Panc1 (cell line): ENCODE measurements around the gene KRT86. TPM values are rescaled to one million over a fixed set of nuclear protein-coding genes. Genes with fewer than 3 reads are reported as not detected.

ENCODE experiments used
- ATAC-seq: fragments of 200-7000 bp; cut with Tn5 transposase; 2 replicates; pipeline ENCODE4 v1.9.1; 2020; ENCODE audit warnings: mild to moderate bottlenecking, moderate library complexity
- BruUV-seq: library from RNA; stranded (reverse); fragments of 400-500 nt; replicated peaks from 2 replicates; lab custom pipeline; 2021; lab: Mats Ljungman, UMichigan
- CTCF ChIA-PET: fragments of 300-600 bp; sonication (Branson Sonifier 250); formaldehyde crosslinking; loops from one replicate; lab custom pipeline; 2022; ENCODE audit warnings: antibody characterized with exemption; lab: Charles Lee
- POLR2A ChIA-PET: fragments of 300-600 bp; sonication (Branson Sonifier 250); formaldehyde crosslinking; loops from one replicate; lab custom pipeline; 2022; ENCODE audit warnings: antibody characterized with exemption; lab: Charles Lee
- DNase-seq: peaks from one replicate; pipeline ENCODE4 v3.0.0-alpha.2; 2010; ENCODE audit warnings: low read depth, low spot score
- H3K27ac ChIP-seq: 2 replicates; pipeline ENCODE4 v1.5.1; 2011; ENCODE audit warnings: mild to moderate bottlenecking, low read length, inconsistent platforms
- H3K27me3 ChIP-seq: fragments of 200-500 bp; sonication (Bioruptor generic); 2 replicates; pipeline ENCODE4 v1.6.0; 2014; ENCODE audit warnings: low read length, inconsistent platforms; ENCODE audit not compliant: control insufficient read depth, insufficient read depth
- H3K36me3 ChIP-seq: fragments of 200-500 bp; sonication (Bioruptor generic); 2 replicates; pipeline ENCODE4 v1.5.1; 2014; ENCODE audit warnings: inconsistent platforms, mild to moderate bottlenecking, low read length, moderate library complexity; ENCODE audit not compliant: control insufficient read depth, insufficient read depth
- H3K4me1 ChIP-seq: 2 replicates; pipeline ENCODE4 v1.5.1; 2011; ENCODE audit warnings: inconsistent platforms, mild to moderate bottlenecking, low read length, moderate library complexity; ENCODE audit not compliant: control insufficient read depth, insufficient read depth
- H3K4me3 ChIP-seq, 2 experiments: 2 replicates each; pipeline ENCODE4 v1.5.1; 2011 to 2012; ENCODE audit warnings: low read depth in 2 of 2, low read length in 2 of 2, mild to moderate bottlenecking in 2 of 2, inconsistent platforms in 1 of 2, moderate library complexity in 1 of 2
- H3K9me3 ChIP-seq: fragments of 200-500 bp; sonication (Bioruptor generic); 2 replicates; pipeline ENCODE4 v1.5.1; 2014; ENCODE audit warnings: low read depth, mild to moderate bottlenecking, inconsistent platforms, low read length, moderate library complexity; ENCODE audit not compliant: control insufficient read depth, insufficient read depth
- CTCF ChIP-seq: fragments of 450-650 bp; IDR thresholded peaks from 2 replicates; pipeline ENCODE4 v1.5.1; 2017; ENCODE audit warnings: mild to moderate bottlenecking
- POLR2AphosphoS5 ChIP-seq: IDR thresholded peaks from 2 replicates; pipeline ENCODE4 v1.6.1; 2012; ENCODE audit warnings: mild to moderate bottlenecking, low read depth, low read length, moderate library complexity
- REST ChIP-seq, 2 experiments: IDR thresholded peaks; 2 replicates each; pipeline ENCODE4 v1.6.1; 2011 to 2012; ENCODE audit warnings: low read depth in 2 of 2, control low read depth in 1 of 2, low read length in 1 of 2, mild to moderate bottlenecking in 1 of 2, moderate library complexity in 1 of 2; ENCODE audit not compliant: insufficient read depth in 1 of 2
- SIN3A ChIP-seq: IDR thresholded peaks from 2 replicates; pipeline ENCODE4 v1.6.1; 2012; ENCODE audit warnings: low read depth, mild to moderate bottlenecking, low read length, moderate library complexity, borderline replicate concordance; ENCODE audit not compliant: insufficient read depth
- TCF7L2 ChIP-seq: IDR thresholded peaks from 2 replicates; pipeline ENCODE4 v1.6.1; 2011; ENCODE audit warnings: mild to moderate bottlenecking, low read depth, low read length, inconsistent platforms
- in situ Hi-C: cut with HindIII; loops from 2 replicates; pipeline ENCODE4 v1.10.0; 2016; ENCODE audit warnings: low sequenced_read_pairs, low pct_unique_long_range_greater_than_20kb
- intact Hi-C: fragments of 100-400 bp; cut with micrococcal nuclease; formaldehyde crosslinking; loops from one replicate; pipeline ENCODE4 v1.10.0; 2022; ENCODE audit not compliant: unreplicated experiment
- total RNA-seq: library from RNA; stranded (reverse); gene quantifications from one replicate; pipeline ENCODE4 v1.2.1, GENCODE V29; 2021; ENCODE audit not compliant: unreplicated experiment

KRT86 gene
- total RNA-seq, 1 experiment from 2014 or later, result 1.1 TPM

GRCh38 chr12:52332381-52332780 is 57.9 kb downstream of the KRT86 start:
- no TSS peak for BruUV-seq
- ATAC-seq, result no peak

GRCh38 chr12:52333321-52333720 is 58.9 kb downstream of the KRT86 start:
- intact Hi-C loops (no loop called here), in situ Hi-C loops (no loop called here)
- no peak overlapping the region for H3K27ac ChIP-seq

More at GRCh38 chr12:52332381-52332780, 57.9 kb downstream of the KRT86 start:
- CTCF ChIA-PET, result interaction anchor here (1.1 kb wide), 1 partner anchor 10 kb away, joined by 3 read pairs; no protein-coding TSS in a partner anchor
- POLR2A ChIA-PET, result interaction anchor here (0.7 kb wide), 1 partner anchor 444 kb away, joined by 11 read pairs; no protein-coding TSS in a partner anchor
- H3K4me3 ChIP-seq, result no peak overlapping the region
- H3K9me3 ChIP-seq, result no peaks in the 10 kb centered on the region
- H3K36me3 ChIP-seq, result no peaks in the 10 kb centered on the region
- intact Hi-C loops, result no loop called here
- DNase-seq, result no peak
- TF ChIP-seq CTCF (no peak), POLR2AphosphoS5 (no peak), SIN3A (no peak), REST (IDR thresholded peaks at IDR 0.05; ENCODE audit: insufficient read depth in 1 of 2, low read depth in 2 of 2, low read length in 1 of 2) (no peak)
- in situ Hi-C loops, result no loop called here
- no peaks in the 10 kb centered on the region for H3K27me3 ChIP-seq
- H3K4me1 ChIP-seq, result peaks cover under 1% of the 10 kb centered on the region; the same call in 1 of the 2 replicates
- H3K27ac ChIP-seq, result no peak overlapping the region

More at GRCh38 chr12:52333321-52333720, 58.9 kb downstream of the KRT86 start:
- H3K4me1 ChIP-seq, result no peaks in the 10 kb centered on the region
- no peaks in the 10 kb centered on the region for H3K36me3 ChIP-seq
- H3K9me3 ChIP-seq, result no peaks in the 10 kb centered on the region
- no peak overlapping the region for H3K4me3 ChIP-seq
- ATAC-seq (no peak), DNase-seq (no peak)
- no peak for TF ChIP-seq POLR2AphosphoS5
- TF ChIP-seq REST (IDR thresholded peaks at IDR 0.05; ENCODE audit: insufficient read depth in 1 of 2, low read depth in 2 of 2, low read length in 1 of 2), result no peak
- no peak for TF ChIP-seq SIN3A
- no peak for TF ChIP-seq TCF7L2
- no peak for TF ChIP-seq CTCF
- ChIA-PET POLR2A (no interaction called here), CTCF (interaction anchor here (0.5 to 1.1 kb wide), 2 partner anchors 9 to 533 kb away, joined by 3 to 4 read pairs; no protein-coding TSS in a partner anchor)
- no TSS peak for BruUV-seq
- H3K27me3 ChIP-seq, result no peaks in the 10 kb centered on the region
